Measurements from ENCODE around the gene PPTC7. TPM values are rescaled to one million over a fixed set of nuclear protein-coding genes. Genes with fewer than 3 reads are reported as not detected.

The PPTC7 gene
- total and polyA plus RNA-seq, 2 experiments from 2014 or later: 8.1 to 11.8 TPM

DNA sequence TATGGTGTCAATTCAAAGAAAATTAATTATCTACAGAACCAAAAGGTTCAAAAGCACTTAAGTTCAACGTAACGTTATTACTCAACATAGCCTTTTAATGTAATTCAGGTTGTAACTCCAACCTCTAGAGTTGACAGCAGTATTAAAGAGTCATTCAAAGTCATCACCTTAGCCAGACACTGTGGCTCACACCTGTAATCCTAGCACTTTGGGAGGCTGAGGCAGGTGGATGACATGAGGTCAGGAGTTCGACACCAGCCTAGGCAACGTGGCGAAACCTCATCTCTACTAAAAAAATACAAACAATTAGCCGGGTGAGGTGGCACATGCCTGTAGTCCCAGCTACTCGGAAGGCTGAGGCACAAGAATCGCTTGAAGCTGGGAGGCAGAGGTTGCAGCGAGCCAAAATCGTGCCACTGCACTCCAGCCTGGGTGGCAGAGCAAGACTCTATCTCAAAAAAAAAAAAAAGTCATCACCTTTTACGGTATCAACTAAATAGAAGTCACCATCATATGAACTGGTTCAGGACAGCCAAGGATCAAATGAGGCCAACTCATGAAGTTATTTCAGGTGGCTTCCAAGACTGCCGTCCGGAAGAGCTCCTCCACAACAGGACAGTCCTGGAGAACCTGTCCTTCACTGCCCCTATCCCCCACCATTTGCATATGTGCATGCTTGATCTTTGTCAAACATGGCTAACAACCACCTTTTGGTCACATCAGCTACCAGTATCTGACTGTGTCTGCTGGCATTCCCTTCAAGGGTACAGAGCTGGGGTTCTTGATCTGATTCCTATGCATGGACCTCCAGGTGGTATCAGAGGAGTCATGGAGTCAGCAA lies 4.2 kb downstream of the PPTC7 start:
- Histone ChIP-seq H3K27ac (peak overlapping the region; percentile 85), H3K4me2 (peak overlapping the region; percentile 57), H3K79me2 (peaks cover 87% of the 10 kb centered on the region), H3K36me3 (replicated peaks; ENCODE audit: insufficient read depth, low read depth) (no peaks in the 10 kb centered on the region), H4K20me1 (ENCODE audit: insufficient read depth, poor library complexity, severe bottlenecking) (peaks cover 23% of the 10 kb centered on the region), H3K27me3 (no peaks in the 10 kb centered on the region), H3K4me1 (ENCODE audit: insufficient read depth) (peaks cover 27% of the 10 kb centered on the region), H3K4me3 (no peak overlapping the region), H3K9me2 (replicated peaks; ENCODE audit: insufficient read depth) (no peaks in the 10 kb centered on the region), H3K9me3 (ENCODE audit: low read depth) (no peaks in the 10 kb centered on the region), H2AFZ (no peak overlapping the region)
- 95% methylated on average over 13 of the region's 13 CpGs for WGBS (ENCODE audit: low lambda C conversion rate, missing lambda C conversion rate)
- TF ChIP-seq, protein P1, sequence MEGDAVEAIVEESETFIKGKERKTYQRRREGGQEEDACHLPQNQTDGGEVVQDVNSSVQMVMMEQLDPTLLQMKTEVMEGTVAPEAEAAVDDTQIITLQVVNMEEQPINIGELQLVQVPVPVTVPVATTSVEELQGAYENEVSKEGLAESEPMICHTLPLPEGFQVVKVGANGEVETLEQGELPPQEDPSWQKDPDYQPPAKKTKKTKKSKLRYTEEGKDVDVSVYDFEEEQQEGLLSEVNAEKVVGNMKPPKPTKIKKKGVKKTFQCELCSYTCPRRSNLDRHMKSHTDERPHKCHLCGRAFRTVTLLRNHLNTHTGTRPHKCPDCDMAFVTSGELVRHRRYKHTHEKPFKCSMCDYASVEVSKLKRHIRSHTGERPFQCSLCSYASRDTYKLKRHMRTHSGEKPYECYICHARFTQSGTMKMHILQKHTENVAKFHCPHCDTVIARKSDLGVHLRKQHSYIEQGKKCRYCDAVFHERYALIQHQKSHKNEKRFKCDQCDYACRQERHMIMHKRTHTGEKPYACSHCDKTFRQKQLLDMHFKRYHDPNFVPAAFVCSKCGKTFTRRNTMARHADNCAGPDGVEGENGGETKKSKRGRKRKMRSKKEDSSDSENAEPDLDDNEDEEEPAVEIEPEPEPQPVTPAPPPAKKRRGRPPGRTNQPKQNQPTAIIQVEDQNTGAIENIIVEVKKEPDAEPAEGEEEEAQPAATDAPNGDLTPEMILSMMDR (IDR thresholded peaks at IDR 0.05; ENCODE audit: poor library complexity): no peak
- TF ChIP-seq EZH2 (IDR thresholded peaks at IDR 0.05; ENCODE audit: borderline replicate concordance) (no peak), EZH2phosphoT487 (IDR thresholded peaks at IDR 0.05; ENCODE audit: low read depth, severe bottlenecking, unreplicated experiment) (no peak)
- no peak for DNase-seq (ENCODE audit: low spot score)

DNA sequence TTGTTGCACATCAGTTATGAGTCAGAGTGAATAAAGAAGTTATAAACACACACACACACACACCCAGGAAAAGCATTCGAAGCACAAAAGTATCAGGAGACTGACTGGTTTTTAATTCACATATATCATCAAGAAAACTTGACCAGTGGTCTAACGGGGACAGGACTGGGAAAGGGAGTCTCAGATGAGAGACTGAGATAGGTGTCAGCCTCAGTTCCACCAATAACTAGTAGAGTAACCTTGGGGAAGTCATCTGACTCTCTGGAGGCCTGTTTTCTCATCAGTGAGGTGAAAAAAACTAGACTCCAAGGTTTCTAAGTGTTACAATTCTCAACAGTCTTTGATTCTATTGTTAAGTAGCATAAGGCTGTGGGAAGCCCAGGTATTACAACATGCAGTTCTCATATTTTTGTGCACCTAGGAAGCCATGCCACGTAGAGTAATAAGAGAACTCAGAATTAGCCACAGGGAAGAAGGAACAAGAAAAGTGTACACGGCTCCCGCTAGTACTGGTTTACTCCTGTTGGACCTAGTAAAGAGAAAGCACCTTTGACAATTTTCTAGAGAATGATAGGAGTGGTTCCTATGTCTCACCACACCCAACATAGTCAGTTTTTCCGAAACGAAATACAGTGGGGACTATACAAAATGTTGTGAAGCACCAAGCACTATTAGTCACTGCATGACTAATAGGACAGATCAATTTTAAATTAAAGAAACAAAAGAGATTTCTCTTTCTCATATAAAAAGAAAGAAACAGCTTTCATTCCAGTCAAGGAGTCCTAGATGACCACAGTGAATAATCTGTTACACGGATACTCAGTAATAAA lies 5.0 kb downstream of the PPTC7 start:
- no peaks in the 10 kb centered on the region for H3K36me3 ChIP-seq (replicated peaks; ENCODE audit: insufficient read depth, low read depth)
- H3K79me2 ChIP-seq: peaks cover 96% of the 10 kb centered on the region
- peak overlapping the region; percentile 85 for H3K27ac ChIP-seq
- WGBS (ENCODE audit: low lambda C conversion rate, missing lambda C conversion rate): 80% methylated on average over 8 of the region's 8 CpGs
- H4K20me1 ChIP-seq (ENCODE audit: insufficient read depth, poor library complexity, severe bottlenecking): peaks cover 23% of the 10 kb centered on the region
- H2AFZ ChIP-seq: no peak overlapping the region
- TF ChIP-seq, protein P1 (IDR thresholded peaks at IDR 0.05; ENCODE audit: poor library complexity): no peak
- no peak for TF ChIP-seq EZH2 (IDR thresholded peaks at IDR 0.05; ENCODE audit: borderline replicate concordance)
- no peak for TF ChIP-seq EZH2phosphoT487 (IDR thresholded peaks at IDR 0.05; ENCODE audit: low read depth, severe bottlenecking, unreplicated experiment)
- H3K27me3 ChIP-seq: no peaks in the 10 kb centered on the region
- peak overlapping the region; percentile 57 for H3K4me2 ChIP-seq
- H3K9me2 ChIP-seq (replicated peaks; ENCODE audit: insufficient read depth): no peaks in the 10 kb centered on the region
- no peak overlapping the region for H3K4me3 ChIP-seq
- peaks cover 23% of the 10 kb centered on the region for H3K4me1 ChIP-seq (ENCODE audit: insufficient read depth)
- peak; percentile 14 for DNase-seq (ENCODE audit: low spot score)
- no peaks in the 10 kb centered on the region for H3K9me3 ChIP-seq (ENCODE audit: low read depth)

DNA sequence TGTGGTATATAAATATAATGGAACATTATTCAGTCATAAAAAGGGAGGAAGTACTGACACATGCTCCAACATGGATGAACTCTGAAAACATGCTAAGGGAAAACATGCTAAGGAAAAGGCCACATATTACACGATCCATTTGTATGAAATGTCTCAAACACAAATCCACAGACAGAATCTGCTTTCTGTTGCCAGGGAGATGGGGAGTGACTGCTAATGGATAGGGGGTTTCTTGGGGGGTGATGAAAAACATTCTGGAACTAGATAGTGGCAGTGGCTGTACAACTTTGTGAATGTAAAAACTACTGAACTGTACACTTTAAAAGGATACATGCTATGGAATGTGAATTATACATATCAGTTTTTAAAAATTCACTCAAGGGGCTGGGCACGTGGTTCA lies 6.6 kb downstream of the PPTC7 start:
- H3K27ac ChIP-seq: no peak overlapping the region
- no peak for DNase-seq (ENCODE audit: low spot score)
- no peak overlapping the region for H3K4me2 ChIP-seq
- H3K36me3 ChIP-seq (replicated peaks; ENCODE audit: insufficient read depth, low read depth): no peaks in the 10 kb centered on the region
- H3K79me2 ChIP-seq: peaks cover 98% of the 10 kb centered on the region
- TF ChIP-seq, protein P1 (IDR thresholded peaks at IDR 0.05; ENCODE audit: poor library complexity): no peak
- no peak for TF ChIP-seq EZH2 (IDR thresholded peaks at IDR 0.05; ENCODE audit: borderline replicate concordance)
- WGBS (ENCODE audit: low lambda C conversion rate, missing lambda C conversion rate): 92% methylated on average over 2 of the region's 2 CpGs
- no peaks in the 10 kb centered on the region for H3K9me2 ChIP-seq (replicated peaks; ENCODE audit: insufficient read depth)
- H2AFZ ChIP-seq: no peak overlapping the region
- H3K9me3 ChIP-seq (ENCODE audit: low read depth): peaks cover 3% of the 10 kb centered on the region
- H3K4me3 ChIP-seq: no peak overlapping the region
- peaks cover 12% of the 10 kb centered on the region for H4K20me1 ChIP-seq (ENCODE audit: insufficient read depth, poor library complexity, severe bottlenecking)
- H3K27me3 ChIP-seq: no peaks in the 10 kb centered on the region
- H3K4me1 ChIP-seq (ENCODE audit: insufficient read depth): peaks cover 23% of the 10 kb centered on the region

Data from hepatocyte (in vitro differentiated cells).